ENCODE measurements around the gene LINC01488.

LINC01488 gene

DNA sequence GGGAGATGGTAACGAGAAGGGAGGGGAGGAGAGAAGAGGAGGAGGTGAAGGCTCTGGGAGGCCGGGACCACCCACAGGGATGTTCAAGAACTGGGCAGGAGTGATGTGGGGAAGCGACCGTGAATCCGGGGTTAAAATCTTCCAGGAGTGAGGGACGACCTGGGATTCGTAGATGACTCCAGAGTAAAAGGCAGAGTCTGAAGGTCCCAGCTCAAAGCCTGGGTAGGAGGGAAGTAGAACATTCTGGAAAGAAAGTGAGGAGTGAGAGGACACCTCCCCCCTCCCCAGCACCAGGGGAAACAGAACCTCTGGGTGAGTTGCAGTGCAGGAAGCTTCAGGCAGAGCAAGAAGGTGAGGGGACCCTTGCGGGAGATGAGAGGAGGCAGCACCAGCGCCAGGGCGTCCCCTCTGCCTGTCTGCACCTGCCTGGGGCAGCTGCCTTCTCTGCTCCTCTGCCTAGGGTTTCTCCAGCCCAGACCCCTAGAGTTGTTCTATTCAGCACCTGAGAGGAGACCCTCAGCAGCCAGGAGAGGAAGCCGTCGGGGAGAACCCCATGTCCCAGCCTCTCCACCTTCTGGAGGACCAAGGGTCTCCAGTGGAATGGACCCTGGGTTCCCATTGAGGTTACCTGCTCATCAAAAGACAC lies 49.7 kb downstream of the LINC01488 start:
- no peaks in the 10 kb centered on the region for H3K36me3 Mint-ChIP-seq (ENCODE audit: low read depth)
- H3K4me1 Mint-ChIP-seq = no peaks in the 10 kb centered on the region
- H3K27ac Mint-ChIP-seq = no peak overlapping the region
- H3K4me3 Mint-ChIP-seq = no peak overlapping the region
- H3K9me3 Mint-ChIP-seq = no peaks in the 10 kb centered on the region
- peaks cover 27% of the 10 kb centered on the region for H3K27me3 Mint-ChIP-seq (ENCODE audit: low read depth)
- TF ChIP-seq, protein P1, sequence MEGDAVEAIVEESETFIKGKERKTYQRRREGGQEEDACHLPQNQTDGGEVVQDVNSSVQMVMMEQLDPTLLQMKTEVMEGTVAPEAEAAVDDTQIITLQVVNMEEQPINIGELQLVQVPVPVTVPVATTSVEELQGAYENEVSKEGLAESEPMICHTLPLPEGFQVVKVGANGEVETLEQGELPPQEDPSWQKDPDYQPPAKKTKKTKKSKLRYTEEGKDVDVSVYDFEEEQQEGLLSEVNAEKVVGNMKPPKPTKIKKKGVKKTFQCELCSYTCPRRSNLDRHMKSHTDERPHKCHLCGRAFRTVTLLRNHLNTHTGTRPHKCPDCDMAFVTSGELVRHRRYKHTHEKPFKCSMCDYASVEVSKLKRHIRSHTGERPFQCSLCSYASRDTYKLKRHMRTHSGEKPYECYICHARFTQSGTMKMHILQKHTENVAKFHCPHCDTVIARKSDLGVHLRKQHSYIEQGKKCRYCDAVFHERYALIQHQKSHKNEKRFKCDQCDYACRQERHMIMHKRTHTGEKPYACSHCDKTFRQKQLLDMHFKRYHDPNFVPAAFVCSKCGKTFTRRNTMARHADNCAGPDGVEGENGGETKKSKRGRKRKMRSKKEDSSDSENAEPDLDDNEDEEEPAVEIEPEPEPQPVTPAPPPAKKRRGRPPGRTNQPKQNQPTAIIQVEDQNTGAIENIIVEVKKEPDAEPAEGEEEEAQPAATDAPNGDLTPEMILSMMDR (IDR thresholded peaks at IDR 0.05; ENCODE audit: unreplicated experiment in 3 of 3) = no peak

DNA sequence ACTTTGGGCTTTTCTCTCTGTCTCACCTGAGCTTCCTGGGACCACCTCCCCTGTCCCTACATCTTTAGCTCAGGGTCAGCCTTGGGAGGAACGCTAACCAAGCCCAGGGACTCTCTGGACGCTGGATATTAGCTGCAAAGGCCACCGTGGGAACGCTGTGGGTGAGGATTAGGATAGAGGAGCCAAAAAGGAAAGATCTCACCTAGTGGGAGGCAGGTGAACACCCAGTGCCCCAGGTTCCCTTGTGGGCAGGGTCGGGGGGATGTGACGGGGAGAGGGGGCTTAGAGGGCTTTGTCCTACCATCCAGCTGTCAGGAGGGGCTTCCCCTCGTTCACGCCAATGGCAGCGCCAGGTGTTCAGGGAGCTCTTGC lies 50.2 kb downstream of the LINC01488 start:
- H3K27me3 Mint-ChIP-seq (ENCODE audit: low read depth) = peaks cover 27% of the 10 kb centered on the region
- H3K36me3 Mint-ChIP-seq (ENCODE audit: low read depth) = no peaks in the 10 kb centered on the region
- no peak overlapping the region for H3K27ac Mint-ChIP-seq
- no peaks in the 10 kb centered on the region for H3K9me3 Mint-ChIP-seq
- TF ChIP-seq, protein P1 (IDR thresholded peaks at IDR 0.05; ENCODE audit: unreplicated experiment in 3 of 3) = no peak
- no peaks in the 10 kb centered on the region for H3K4me1 Mint-ChIP-seq
- H3K4me3 Mint-ChIP-seq = no peak overlapping the region

DNA sequence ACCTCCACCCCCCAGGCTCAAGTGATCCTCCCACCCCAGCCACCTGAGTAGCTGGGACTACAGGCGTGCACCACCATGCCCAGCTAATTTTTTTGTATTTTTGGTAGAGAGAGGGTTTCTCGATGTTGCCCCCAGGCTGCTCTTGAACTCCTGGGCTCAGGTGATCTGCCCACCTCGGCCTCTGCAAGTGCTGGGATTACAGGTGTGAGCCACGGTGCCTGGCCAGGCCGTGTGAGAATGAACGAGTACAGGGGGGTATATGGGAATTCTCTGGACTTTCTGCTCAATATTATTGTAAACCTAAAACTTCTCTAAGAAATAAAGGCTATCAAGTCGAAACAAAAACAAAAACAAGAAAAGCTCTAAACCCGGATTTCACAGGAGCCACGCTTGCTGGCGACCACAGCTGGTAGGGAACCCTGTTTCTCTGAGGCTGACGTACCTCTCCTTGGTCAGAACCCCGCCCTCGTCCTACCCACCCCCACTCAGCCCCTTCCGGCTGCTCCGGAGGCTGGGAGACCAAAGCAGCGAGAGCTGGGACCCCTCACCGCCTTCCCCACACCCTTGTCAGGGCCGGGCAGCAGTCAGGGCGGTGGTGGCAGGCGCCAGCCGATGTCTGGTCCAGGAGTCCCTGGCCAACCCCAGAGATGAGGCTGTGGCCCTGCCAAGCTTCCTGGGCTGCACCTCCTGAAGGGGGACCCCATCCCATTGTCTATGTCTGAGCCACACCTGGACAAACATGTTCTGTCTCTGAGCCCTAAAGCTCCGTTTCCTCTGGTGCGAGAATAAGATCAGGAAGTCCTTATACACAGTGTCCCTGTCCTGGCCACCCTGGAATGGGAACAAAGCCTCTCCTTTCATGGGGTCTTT lies 52.1 kb downstream of the LINC01488 start:
- Mint-ChIP-seq H3K9me3 (no peaks in the 10 kb centered on the region), H3K36me3 (ENCODE audit: low read depth) (no peaks in the 10 kb centered on the region), H3K4me1 (no peaks in the 10 kb centered on the region), H3K4me3 (no peak overlapping the region), H3K27me3 (ENCODE audit: low read depth) (peaks cover 30% of the 10 kb centered on the region), H3K27ac (no peak overlapping the region)
- TF ChIP-seq, protein P1 (IDR thresholded peaks at IDR 0.05; ENCODE audit: unreplicated experiment in 3 of 3) = no peak

DNA sequence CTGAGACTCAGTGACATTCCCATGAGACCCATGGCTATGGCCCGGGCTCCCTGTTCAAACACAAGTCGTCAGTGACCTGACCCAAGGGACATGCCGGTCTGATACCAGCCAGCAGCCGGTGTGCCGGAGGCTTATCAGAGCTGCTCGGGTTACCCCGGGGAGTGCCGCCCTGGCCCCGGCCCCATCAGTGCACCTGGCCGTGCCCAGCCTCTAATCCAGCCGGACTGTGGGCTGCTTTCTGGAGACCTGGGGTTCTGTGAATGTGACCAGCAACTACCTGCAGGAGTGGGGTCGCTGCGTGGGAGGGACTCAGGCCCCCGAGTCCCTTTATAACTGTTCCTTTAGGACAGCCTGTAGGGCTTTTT lies 52.7 kb downstream of the LINC01488 start:
- H3K36me3 Mint-ChIP-seq (ENCODE audit: low read depth) = no peaks in the 10 kb centered on the region
- H3K27ac Mint-ChIP-seq = no peak overlapping the region
- H3K4me1 Mint-ChIP-seq = no peaks in the 10 kb centered on the region
- H3K4me3 Mint-ChIP-seq = no peak overlapping the region
- TF ChIP-seq, protein P1 (IDR thresholded peaks at IDR 0.05; ENCODE audit: unreplicated experiment in 3 of 3) = no peak
- H3K27me3 Mint-ChIP-seq (ENCODE audit: low read depth) = peaks cover 26% of the 10 kb centered on the region
- H3K9me3 Mint-ChIP-seq = no peaks in the 10 kb centered on the region

DNA sequence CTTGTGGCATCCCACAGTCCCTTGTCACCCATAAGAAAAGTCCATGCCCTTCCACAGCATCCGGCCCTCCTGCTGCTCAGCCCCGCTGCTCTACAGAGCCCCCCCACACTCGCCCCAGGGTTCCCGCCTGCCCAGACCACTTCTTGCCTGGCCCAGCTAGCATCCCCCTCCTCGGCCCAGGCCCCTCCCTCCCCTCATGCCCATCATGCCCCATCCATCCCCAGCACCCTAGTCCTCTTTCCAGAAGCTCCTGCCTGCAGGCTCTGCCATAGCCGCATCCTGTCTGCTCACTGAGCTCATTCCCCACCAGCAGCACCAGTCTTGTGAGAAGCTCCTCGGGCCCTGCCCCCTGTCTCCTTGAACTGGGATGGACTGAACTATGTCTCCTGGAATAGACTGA lies 54.4 kb downstream of the LINC01488 start:
- peaks cover 20% of the 10 kb centered on the region for H3K27me3 Mint-ChIP-seq (ENCODE audit: low read depth)
- H3K36me3 Mint-ChIP-seq (ENCODE audit: low read depth) = no peaks in the 10 kb centered on the region
- no peaks in the 10 kb centered on the region for H3K9me3 Mint-ChIP-seq
- no peak overlapping the region for H3K4me3 Mint-ChIP-seq
- peaks cover 9% of the 10 kb centered on the region for H3K4me1 Mint-ChIP-seq
- TF ChIP-seq, protein P1 (IDR thresholded peaks at IDR 0.05; ENCODE audit: unreplicated experiment in 3 of 3) = no peak
- H3K27ac Mint-ChIP-seq = no peak overlapping the region

Data from nephron (organoid).